WTC11 (cell line): ENCODE measurements around the gene HDAC1. TPM values are rescaled to one million over a fixed set of nuclear protein-coding genes. Genes with fewer than 3 reads are reported as not detected.

ENCODE experiments used
- ATAC-seq: fragments of 200-7000 bp; cut with Tn5 transposase; 2 replicates; pipeline ENCODE4 v1.10.0; 2021; ENCODE audit warnings: mild to moderate bottlenecking, moderate library complexity
- CTCF ChIA-PET: fragments of 300-600 bp; sonication (Branson Sonifier 250); formaldehyde crosslinking; loops from one replicate; lab custom pipeline; 2021; ENCODE audit warnings: antibody characterized with exemption; lab: Charles Lee
- POLR2A ChIA-PET: fragments of 350-600 bp; sonication (Branson Sonifier 250); formaldehyde crosslinking; loops from one replicate; lab custom pipeline; 2021; ENCODE audit warnings: antibody characterized with exemption; lab: Charles Lee
- DNase-seq: peaks from one replicate; pipeline ENCODE4 v3.0.0; 2021; ENCODE audit warnings: low spot score
- H3K27ac Mint-ChIP-seq: 2 replicates; pipeline ENCODE4 v1.8.0; 2021; ENCODE audit warnings: mixed read lengths
- H3K27me3 Mint-ChIP-seq: 2 replicates; pipeline ENCODE4 v1.8.0; 2021; ENCODE audit warnings: low read depth, mild to moderate bottlenecking, moderate library complexity, mixed read lengths
- H3K36me3 Mint-ChIP-seq: 2 replicates; pipeline ENCODE4 v1.8.0; 2021; ENCODE audit warnings: mixed read lengths
- H3K4me1 Mint-ChIP-seq: 2 replicates; pipeline ENCODE4 v1.8.0; 2022; ENCODE audit warnings: mixed read lengths
- H3K4me3 Mint-ChIP-seq: 2 replicates; pipeline ENCODE4 v1.8.0; 2021; ENCODE audit warnings: mild to moderate bottlenecking, moderate library complexity, mixed read lengths
- H3K9me3 Mint-ChIP-seq: 2 replicates; pipeline ENCODE4 v1.8.0; 2021; ENCODE audit warnings: mixed read lengths
- ETV6 ChIP-seq: sonication (generic); formaldehyde crosslinking; IDR thresholded peaks from 2 replicates; pipeline ENCODE4 v1.8.1; 2022; ENCODE audit warnings: mild to moderate bottlenecking, missing genetic modification reagents
- FOXK1 ChIP-seq: sonication (generic); formaldehyde crosslinking; IDR thresholded peaks from 2 replicates; pipeline ENCODE4 v1.8.0; 2022; ENCODE audit warnings: mild to moderate bottlenecking, moderate library complexity, missing genetic modification reagents
- GABPB1 ChIP-seq: sonication (generic); formaldehyde crosslinking; IDR thresholded peaks from 2 replicates; pipeline ENCODE4 v1.8.1; 2023; ENCODE audit warnings: mild to moderate bottlenecking, missing genetic modification reagents
- GRHL2 ChIP-seq: fragments of 250-450 bp; sonication (Bioruptor Pico); IDR thresholded peaks from 2 replicates; pipeline ENCODE4 v1.8.0; 2022; ENCODE audit warnings: mild to moderate bottlenecking, moderate library complexity; ENCODE audit not compliant: insufficient replicate concordance, severe bottlenecking
- JAZF1 ChIP-seq: fragments of 250-450 bp; sonication (Bioruptor Pico); IDR thresholded peaks from 2 replicates; pipeline ENCODE4 v1.9.0; 2021; ENCODE audit warnings: moderate library complexity, mild to moderate bottlenecking, inconsistent platforms
- KAT7 ChIP-seq: sonication (generic); formaldehyde crosslinking; IDR thresholded peaks from 2 replicates; pipeline ENCODE4 v1.8.1; 2023; ENCODE audit warnings: missing genetic modification reagents, mild to moderate bottlenecking, borderline replicate concordance
- NFYB ChIP-seq: sonication (generic); formaldehyde crosslinking; conservative IDR thresholded peaks from 2 replicates; pipeline ENCODE4 v1.8.0; 2022; ENCODE audit warnings: low read depth, missing genetic modification reagents
- PRRX2 ChIP-seq: fragments of 250-450 bp; sonication (Bioruptor Pico); IDR thresholded peaks from 2 replicates; pipeline ENCODE4 v1.8.0; 2021; ENCODE audit warnings: mild to moderate bottlenecking
- TCF7 ChIP-seq: sonication (generic); formaldehyde crosslinking; IDR thresholded peaks from 2 replicates; pipeline ENCODE4 v1.8.0; 2022; ENCODE audit warnings: mild to moderate bottlenecking, low read depth, missing genetic modification reagents, moderate library complexity
- TP53 ChIP-seq: sonication (generic); formaldehyde crosslinking; IDR thresholded peaks from 2 replicates; pipeline ENCODE4 v1.8.1; 2023; ENCODE audit warnings: mild to moderate bottlenecking, missing genetic modification reagents
- USF2 ChIP-seq: sonication (generic); formaldehyde crosslinking; IDR thresholded peaks from 2 replicates; pipeline ENCODE4 v1.8.1; 2023; ENCODE audit warnings: mild to moderate bottlenecking, missing genetic modification reagents, moderate library complexity
- ZNF121 ChIP-seq: sonication (generic); formaldehyde crosslinking; IDR thresholded peaks from 2 replicates; pipeline ENCODE4 v1.8.0; 2023; ENCODE audit warnings: missing genetic modification reagents
- ZNF138 ChIP-seq: sonication (generic); formaldehyde crosslinking; conservative IDR thresholded peaks from 2 replicates; pipeline ENCODE4 v1.8.1; 2022; ENCODE audit warnings: mild to moderate bottlenecking, moderate library complexity, missing genetic modification reagents
- ZNF263 ChIP-seq: sonication (generic); formaldehyde crosslinking; IDR thresholded peaks from 2 replicates; pipeline ENCODE4 v1.8.1; 2022; ENCODE audit warnings: low read depth, mild to moderate bottlenecking, moderate library complexity, missing genetic modification reagents
- ZNF317 ChIP-seq: sonication (generic); formaldehyde crosslinking; IDR thresholded peaks from 2 replicates; pipeline ENCODE4 v1.8.1; 2023; ENCODE audit warnings: low read depth, mild to moderate bottlenecking, moderate library complexity, missing genetic modification reagents, borderline replicate concordance
- ZNF425 ChIP-seq: fragments of 250-450 bp; sonication (Bioruptor Pico); conservative IDR thresholded peaks from 2 replicates; pipeline ENCODE4 v1.9.0; 2021; ENCODE audit warnings: mild to moderate bottlenecking
- ZNF671 ChIP-seq: fragments of 250-450 bp; sonication (Bioruptor Pico); IDR thresholded peaks from 2 replicates; pipeline ENCODE4 v1.8.0; 2021; ENCODE audit warnings: mild to moderate bottlenecking
- total RNA-seq: library from RNA; stranded (reverse); gene quantifications from 3 replicates; pipeline ENCODE4 v1.2.3, GENCODE V29; 2021
- TF ChIP-seq, protein P1 (sequence below): sonication (generic); formaldehyde crosslinking; IDR thresholded peaks from 2 replicates; pipeline ENCODE4 v1.8.1; 2022; ENCODE audit warnings: mild to moderate bottlenecking, missing genetic modification reagents, moderate library complexity, borderline replicate concordance
- TF ChIP-seq, protein P2 (sequence below): sonication (generic); formaldehyde crosslinking; IDR thresholded peaks from 2 replicates; pipeline ENCODE4 v1.8.0; 2023; ENCODE audit warnings: mild to moderate bottlenecking, missing genetic modification reagents
- TF ChIP-seq, protein P3 (sequence below): sonication (generic); formaldehyde crosslinking; IDR thresholded peaks from 2 replicates; pipeline ENCODE4 v1.8.0; 2022; ENCODE audit warnings: mild to moderate bottlenecking, missing genetic modification reagents
- TF ChIP-seq, protein P4 (sequence below): sonication (generic); formaldehyde crosslinking; conservative IDR thresholded peaks from 2 replicates; pipeline ENCODE4 v1.8.1; 2022; ENCODE audit warnings: mild to moderate bottlenecking, missing genetic modification reagents
- TF ChIP-seq, protein P5 (sequence below): sonication (generic); formaldehyde crosslinking; IDR thresholded peaks from 2 replicates; pipeline ENCODE4 v1.8.0; 2022; ENCODE audit warnings: mild to moderate bottlenecking, missing genetic modification reagents
- TF ChIP-seq, protein P6 (sequence below): fragments of 250-450 bp; sonication (Bioruptor Pico); IDR thresholded peaks from 2 replicates; pipeline ENCODE4 v2.1.2; 2022; ENCODE audit warnings: mild to moderate bottlenecking, moderate library complexity

The HDAC1 gene
- total RNA-seq, 1 experiment from 2014 or later: 108 TPM

DNA sequence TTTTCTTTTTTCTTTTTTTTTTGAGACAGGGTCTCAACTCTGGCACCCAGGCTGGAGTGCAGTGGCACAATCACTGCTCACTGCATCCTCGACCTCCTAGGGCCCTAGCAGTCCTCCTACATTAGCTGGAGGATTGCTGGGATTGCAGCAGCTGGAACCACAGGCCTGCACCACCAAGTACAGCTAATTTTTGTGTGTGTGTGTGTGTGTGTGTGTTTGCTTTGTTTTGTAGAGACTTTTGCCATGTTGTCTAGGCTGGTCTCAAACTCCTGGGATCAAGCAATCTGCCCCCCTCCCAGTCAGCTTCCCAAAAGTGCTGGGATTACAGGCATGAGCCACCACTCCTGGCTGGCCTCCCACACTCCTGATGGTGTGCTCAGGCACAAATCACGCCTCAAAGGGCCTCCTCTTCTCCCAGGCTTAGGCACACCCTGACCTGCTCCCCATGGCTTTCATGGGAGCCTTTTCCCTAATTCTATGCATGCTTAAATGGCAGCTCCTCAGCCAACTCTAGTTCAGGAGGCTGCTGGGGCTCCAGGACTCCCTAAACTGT lies 61.0 kb downstream of the HDAC1 start:
- no peak overlapping the region for H3K27ac Mint-ChIP-seq
- POLR2A ChIA-PET: interaction anchor here (1.0 to 2.6 kb wide), 3 partner anchors 13 to 41 kb away, joined by 3 to 18 read pairs (median 8); partner anchors contain the start of genes BSDC1 and MARCKSL1

DNA sequence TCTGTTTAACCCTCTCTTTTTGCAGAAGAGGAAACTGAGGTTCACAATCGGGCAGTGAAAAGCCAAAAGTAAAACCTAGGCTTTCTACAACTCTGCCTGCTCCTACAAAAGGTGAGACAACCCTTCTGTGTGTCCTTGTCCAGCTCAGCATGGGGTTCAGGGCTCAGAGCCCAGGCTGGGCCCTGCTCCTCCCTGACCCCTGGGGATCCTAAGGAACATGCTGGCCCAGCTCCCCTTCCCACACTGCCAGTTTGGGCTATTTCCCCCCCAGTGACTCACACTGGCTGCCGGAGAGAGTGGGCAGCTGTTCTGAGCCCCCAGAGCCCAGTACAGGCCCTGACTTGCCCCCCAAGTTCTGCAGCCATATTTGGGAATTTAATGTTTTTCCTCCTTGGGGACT lies 61.5 kb downstream of the HDAC1 start:
- Mint-ChIP-seq H3K4me1 (peaks cover 18% of the 10 kb centered on the region), H3K4me3 (peak overlapping the region; percentile 60; the same call in 1 of the 2 replicates), H3K27ac (peak overlapping the region; percentile 31; the same call in 1 of the 2 replicates), H3K9me3 (peaks cover 11% of the 10 kb centered on the region), H3K27me3 (peaks cover 52% of the 10 kb centered on the region), H3K36me3 (peaks cover 11% of the 10 kb centered on the region)
- DNase-seq (no peak), ATAC-seq (no peak)
- ChIA-PET CTCF (interaction anchor here (0.9 kb wide), 1 partner anchor 105 kb away, joined by 3 read pairs; no protein-coding TSS in a partner anchor), POLR2A (interaction anchor here (1.0 to 2.6 kb wide), 3 partner anchors 12 to 41 kb away, joined by 3 to 18 read pairs (median 8); partner anchors contain the start of genes BSDC1 and MARCKSL1)
- TF ChIP-seq, protein P1, sequence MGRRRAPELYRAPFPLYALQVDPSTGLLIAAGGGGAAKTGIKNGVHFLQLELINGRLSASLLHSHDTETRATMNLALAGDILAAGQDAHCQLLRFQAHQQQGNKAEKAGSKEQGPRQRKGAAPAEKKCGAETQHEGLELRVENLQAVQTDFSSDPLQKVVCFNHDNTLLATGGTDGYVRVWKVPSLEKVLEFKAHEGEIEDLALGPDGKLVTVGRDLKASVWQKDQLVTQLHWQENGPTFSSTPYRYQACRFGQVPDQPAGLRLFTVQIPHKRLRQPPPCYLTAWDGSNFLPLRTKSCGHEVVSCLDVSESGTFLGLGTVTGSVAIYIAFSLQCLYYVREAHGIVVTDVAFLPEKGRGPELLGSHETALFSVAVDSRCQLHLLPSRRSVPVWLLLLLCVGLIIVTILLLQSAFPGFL (CRISPR knock-in tag): no peak
- TF ChIP-seq, protein P2, sequence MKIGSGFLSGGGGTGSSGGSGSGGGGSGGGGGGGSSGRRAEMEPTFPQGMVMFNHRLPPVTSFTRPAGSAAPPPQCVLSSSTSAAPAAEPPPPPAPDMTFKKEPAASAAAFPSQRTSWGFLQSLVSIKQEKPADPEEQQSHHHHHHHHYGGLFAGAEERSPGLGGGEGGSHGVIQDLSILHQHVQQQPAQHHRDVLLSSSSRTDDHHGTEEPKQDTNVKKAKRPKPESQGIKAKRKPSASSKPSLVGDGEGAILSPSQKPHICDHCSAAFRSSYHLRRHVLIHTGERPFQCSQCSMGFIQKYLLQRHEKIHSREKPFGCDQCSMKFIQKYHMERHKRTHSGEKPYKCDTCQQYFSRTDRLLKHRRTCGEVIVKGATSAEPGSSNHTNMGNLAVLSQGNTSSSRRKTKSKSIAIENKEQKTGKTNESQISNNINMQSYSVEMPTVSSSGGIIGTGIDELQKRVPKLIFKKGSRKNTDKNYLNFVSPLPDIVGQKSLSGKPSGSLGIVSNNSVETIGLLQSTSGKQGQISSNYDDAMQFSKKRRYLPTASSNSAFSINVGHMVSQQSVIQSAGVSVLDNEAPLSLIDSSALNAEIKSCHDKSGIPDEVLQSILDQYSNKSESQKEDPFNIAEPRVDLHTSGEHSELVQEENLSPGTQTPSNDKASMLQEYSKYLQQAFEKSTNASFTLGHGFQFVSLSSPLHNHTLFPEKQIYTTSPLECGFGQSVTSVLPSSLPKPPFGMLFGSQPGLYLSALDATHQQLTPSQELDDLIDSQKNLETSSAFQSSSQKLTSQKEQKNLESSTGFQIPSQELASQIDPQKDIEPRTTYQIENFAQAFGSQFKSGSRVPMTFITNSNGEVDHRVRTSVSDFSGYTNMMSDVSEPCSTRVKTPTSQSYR (CRISPR knock-in tag): no peak
- TF ChIP-seq KAT7 (CRISPR knock-in tag) (no peak), USF2 (CRISPR knock-in tag) (no peak), ZNF138 (no peak), NFYB (CRISPR knock-in tag) (no peak), JAZF1 (CRISPR knock-in tag) (no peak), ZNF263 (CRISPR knock-in tag) (no peak), GRHL2 (CRISPR knock-in tag) (no peak), ZNF425 (CRISPR knock-in tag) (no peak), ZNF317 (CRISPR knock-in tag) (no peak)
- TF ChIP-seq, protein P3, sequence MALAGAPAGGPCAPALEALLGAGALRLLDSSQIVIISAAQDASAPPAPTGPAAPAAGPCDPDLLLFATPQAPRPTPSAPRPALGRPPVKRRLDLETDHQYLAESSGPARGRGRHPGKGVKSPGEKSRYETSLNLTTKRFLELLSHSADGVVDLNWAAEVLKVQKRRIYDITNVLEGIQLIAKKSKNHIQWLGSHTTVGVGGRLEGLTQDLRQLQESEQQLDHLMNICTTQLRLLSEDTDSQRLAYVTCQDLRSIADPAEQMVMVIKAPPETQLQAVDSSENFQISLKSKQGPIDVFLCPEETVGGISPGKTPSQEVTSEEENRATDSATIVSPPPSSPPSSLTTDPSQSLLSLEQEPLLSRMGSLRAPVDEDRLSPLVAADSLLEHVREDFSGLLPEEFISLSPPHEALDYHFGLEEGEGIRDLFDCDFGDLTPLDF (CRISPR knock-in tag): no peak
- TF ChIP-seq, protein P4, sequence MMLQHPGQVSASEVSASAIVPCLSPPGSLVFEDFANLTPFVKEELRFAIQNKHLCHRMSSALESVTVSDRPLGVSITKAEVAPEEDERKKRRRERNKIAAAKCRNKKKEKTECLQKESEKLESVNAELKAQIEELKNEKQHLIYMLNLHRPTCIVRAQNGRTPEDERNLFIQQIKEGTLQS (CRISPR knock-in tag): no peak

More for the DNA sequence above, 61.0 kb downstream of the HDAC1 start:
- Mint-ChIP-seq H3K4me1 (peaks cover 18% of the 10 kb centered on the region), H3K27me3 (peaks cover 52% of the 10 kb centered on the region), H3K4me3 (peak overlapping the region; percentile 60; the same call in 1 of the 2 replicates), H3K9me3 (peaks cover 11% of the 10 kb centered on the region), H3K36me3 (peaks cover 11% of the 10 kb centered on the region)
- CTCF ChIA-PET: no interaction called here
- ATAC-seq (no peak), DNase-seq (no peak)
- no peak for TF ChIP-seq ZNF671 (CRISPR knock-in tag)
- TF ChIP-seq PRRX2: no peak
- TF ChIP-seq JAZF1 (CRISPR knock-in tag): no peak
- TF ChIP-seq GABPB1 (CRISPR knock-in tag): no peak
- TF ChIP-seq, protein P5, sequence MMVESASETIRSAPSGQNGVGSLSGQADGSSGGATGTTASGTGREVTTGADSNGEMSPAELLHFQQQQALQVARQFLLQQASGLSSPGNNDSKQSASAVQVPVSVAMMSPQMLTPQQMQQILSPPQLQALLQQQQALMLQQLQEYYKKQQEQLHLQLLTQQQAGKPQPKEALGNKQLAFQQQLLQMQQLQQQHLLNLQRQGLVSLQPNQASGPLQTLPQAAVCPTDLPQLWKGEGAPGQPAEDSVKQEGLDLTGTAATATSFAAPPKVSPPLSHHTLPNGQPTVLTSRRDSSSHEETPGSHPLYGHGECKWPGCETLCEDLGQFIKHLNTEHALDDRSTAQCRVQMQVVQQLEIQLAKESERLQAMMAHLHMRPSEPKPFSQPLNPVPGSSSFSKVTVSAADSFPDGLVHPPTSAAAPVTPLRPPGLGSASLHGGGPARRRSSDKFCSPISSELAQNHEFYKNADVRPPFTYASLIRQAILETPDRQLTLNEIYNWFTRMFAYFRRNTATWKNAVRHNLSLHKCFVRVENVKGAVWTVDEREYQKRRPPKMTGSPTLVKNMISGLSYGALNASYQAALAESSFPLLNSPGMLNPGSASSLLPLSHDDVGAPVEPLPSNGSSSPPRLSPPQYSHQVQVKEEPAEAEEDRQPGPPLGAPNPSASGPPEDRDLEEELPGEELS (CRISPR knock-in tag): no peak
- no peak for TF ChIP-seq ETV6 (CRISPR knock-in tag)
- TF ChIP-seq, protein P6, sequence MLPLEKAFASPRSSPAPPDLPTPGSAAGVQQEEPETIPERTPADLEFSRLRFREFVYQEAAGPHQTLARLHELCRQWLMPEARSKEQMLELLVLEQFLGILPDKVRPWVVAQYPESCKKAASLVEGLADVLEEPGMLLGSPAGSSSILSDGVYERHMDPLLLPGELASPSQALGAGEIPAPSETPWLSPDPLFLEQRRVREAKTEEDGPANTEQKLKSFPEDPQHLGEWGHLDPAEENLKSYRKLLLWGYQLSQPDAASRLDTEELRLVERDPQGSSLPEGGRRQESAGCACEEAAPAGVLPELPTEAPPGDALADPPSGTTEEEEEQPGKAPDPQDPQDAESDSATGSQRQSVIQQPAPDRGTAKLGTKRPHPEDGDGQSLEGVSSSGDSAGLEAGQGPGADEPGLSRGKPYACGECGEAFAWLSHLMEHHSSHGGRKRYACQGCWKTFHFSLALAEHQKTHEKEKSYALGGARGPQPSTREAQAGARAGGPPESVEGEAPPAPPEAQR: no peak
- no peak for TF ChIP-seq TP53
- TF ChIP-seq FOXK1 (CRISPR knock-in tag): no peak
- TF ChIP-seq ZNF121 (CRISPR knock-in tag): no peak
- TF ChIP-seq TCF7 (CRISPR knock-in tag): no peak
